HG03175 (cell line): ENCODE measurements around the gene HSPA4.

Source experiments
- ATAC-seq: cut with Tn5 transposase; IDR thresholded peaks from one replicate; pipeline ENCODE4 v1.9.1; 2021; ENCODE audit warnings: mild to moderate bottlenecking, moderate library complexity; ENCODE audit not compliant: unreplicated experiment

Gene HSPA4

GRCh38 chr5:133088064-133088463, 36.3 kb downstream of the HSPA4 start:
- ATAC-seq = no peak

GRCh38 chr5:133091034-133091433, 39.2 kb downstream of the HSPA4 start:
- no peak for ATAC-seq

GRCh38 chr5:133106343-133106742, 54.5 kb downstream of the HSPA4 start:
- ATAC-seq = no peak

GRCh38 chr5:133106761-133107572, 55.2 kb downstream of the HSPA4 start:
- ATAC-seq = no peak

GRCh38 chr5:133108481-133108921, 56.7 kb downstream of the HSPA4 start:
- no peak for ATAC-seq

- no peak for ATAC-seq
Observed at GRCh38 chr5:133109655-133110483, 58.1 kb downstream of the HSPA4 start.

GRCh38 chr5:133110709-133111108, 58.9 kb downstream of the HSPA4 start:
- no peak for ATAC-seq

GRCh38 chr5:133111299-133111698, 59.5 kb downstream of the HSPA4 start:
- peak; percentile 53 for ATAC-seq

- no peak for ATAC-seq
Observed at GRCh38 chr5:133112026-133112660, 60.3 kb downstream of the HSPA4 start.

- ATAC-seq = no peak
Observed at GRCh38 chr5:133113331-133114061, 61.7 kb downstream of the HSPA4 start.

GRCh38 chr5:133114166-133114932, 62.5 kb downstream of the HSPA4 start:
- ATAC-seq = no peak

GRCh38 chr5:133114933-133115310, 63.1 kb downstream of the HSPA4 start:
- ATAC-seq = no peak

GRCh38 chr5:133116601-133117000, 64.8 kb downstream of the HSPA4 start:
- ATAC-seq = no peak

- no peak for ATAC-seq
Observed at GRCh38 chr5:133117166-133117911, 65.5 kb downstream of the HSPA4 start.

GRCh38 chr5:133117912-133118445, 66.2 kb downstream of the HSPA4 start:
- ATAC-seq = no peak

- ATAC-seq = no peak
Observed at GRCh38 chr5:133118741-133119140, 66.9 kb downstream of the HSPA4 start.

- no peak for ATAC-seq
Observed at GRCh38 chr5:133119233-133119711, 67.5 kb downstream of the HSPA4 start.

- no peak for ATAC-seq
Observed at GRCh38 chr5:133120156-133120750, 68.4 kb downstream of the HSPA4 start.

GRCh38 chr5:133121080-133121479, 69.3 kb downstream of the HSPA4 start:
- no peak for ATAC-seq
